Spleen (tissue), 7 donors: Measurements from ENCODE around the gene LMAN1.

Source experiments
- POLR2AphosphoS5 ChIP-seq, 3 donors: sonication (generic); formaldehyde crosslinking; IDR thresholded peaks; one replicate each; pipeline ENCODE4 v1.5.1; 2017; ENCODE audit warnings: antibody characterized with exemption in 3 of 3
- TF ChIP-seq, protein P1 (sequence below), 11 experiments: fragments of 200-600 bp in 7 of 11; fragments of 450-650 bp in 4 of 11; sonication (generic) in 4 of 11; IDR thresholded peaks in 8 of 11; conservative IDR thresholded peaks in 3 of 11; 1 replicate in 7 of 11; 2 replicates in 4 of 11; pipeline versions ENCODE4 v1.4.0 to v1.8.0; 2016 to 2021; ENCODE audit warnings: antibody characterized with exemption in 11 of 11, inconsistent platforms in 4 of 11, mild to moderate bottlenecking in 1 of 11
- donor health status: DM: no; HTN: no; CAD: no; lungs with moderate emphysema.
- donor health status: DM: no; HTN: no; CAD: no.
- donor health status: DM: no; HTN: no; CAD: no.

GRCh38 chr18:59325965-59326364, 33.1 kb downstream of the LMAN1 start:
- TF ChIP-seq, protein P1, sequence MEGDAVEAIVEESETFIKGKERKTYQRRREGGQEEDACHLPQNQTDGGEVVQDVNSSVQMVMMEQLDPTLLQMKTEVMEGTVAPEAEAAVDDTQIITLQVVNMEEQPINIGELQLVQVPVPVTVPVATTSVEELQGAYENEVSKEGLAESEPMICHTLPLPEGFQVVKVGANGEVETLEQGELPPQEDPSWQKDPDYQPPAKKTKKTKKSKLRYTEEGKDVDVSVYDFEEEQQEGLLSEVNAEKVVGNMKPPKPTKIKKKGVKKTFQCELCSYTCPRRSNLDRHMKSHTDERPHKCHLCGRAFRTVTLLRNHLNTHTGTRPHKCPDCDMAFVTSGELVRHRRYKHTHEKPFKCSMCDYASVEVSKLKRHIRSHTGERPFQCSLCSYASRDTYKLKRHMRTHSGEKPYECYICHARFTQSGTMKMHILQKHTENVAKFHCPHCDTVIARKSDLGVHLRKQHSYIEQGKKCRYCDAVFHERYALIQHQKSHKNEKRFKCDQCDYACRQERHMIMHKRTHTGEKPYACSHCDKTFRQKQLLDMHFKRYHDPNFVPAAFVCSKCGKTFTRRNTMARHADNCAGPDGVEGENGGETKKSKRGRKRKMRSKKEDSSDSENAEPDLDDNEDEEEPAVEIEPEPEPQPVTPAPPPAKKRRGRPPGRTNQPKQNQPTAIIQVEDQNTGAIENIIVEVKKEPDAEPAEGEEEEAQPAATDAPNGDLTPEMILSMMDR (IDR thresholded peaks at IDR 0.05 in 8 of 11, conservative IDR thresholded peaks at IDR 0.05 in 3 of 11): no peak
- no peak for TF ChIP-seq POLR2AphosphoS5 (IDR thresholded peaks at IDR 0.05)
